Islet precursor cell (in vitro differentiated cells): ENCODE data around the gene RPL7A.

Experiments
- DNase-seq: peaks from one replicate; pipeline ENCODE4 v3.0.0-alpha.2; 2018

RPL7A gene

DNA sequence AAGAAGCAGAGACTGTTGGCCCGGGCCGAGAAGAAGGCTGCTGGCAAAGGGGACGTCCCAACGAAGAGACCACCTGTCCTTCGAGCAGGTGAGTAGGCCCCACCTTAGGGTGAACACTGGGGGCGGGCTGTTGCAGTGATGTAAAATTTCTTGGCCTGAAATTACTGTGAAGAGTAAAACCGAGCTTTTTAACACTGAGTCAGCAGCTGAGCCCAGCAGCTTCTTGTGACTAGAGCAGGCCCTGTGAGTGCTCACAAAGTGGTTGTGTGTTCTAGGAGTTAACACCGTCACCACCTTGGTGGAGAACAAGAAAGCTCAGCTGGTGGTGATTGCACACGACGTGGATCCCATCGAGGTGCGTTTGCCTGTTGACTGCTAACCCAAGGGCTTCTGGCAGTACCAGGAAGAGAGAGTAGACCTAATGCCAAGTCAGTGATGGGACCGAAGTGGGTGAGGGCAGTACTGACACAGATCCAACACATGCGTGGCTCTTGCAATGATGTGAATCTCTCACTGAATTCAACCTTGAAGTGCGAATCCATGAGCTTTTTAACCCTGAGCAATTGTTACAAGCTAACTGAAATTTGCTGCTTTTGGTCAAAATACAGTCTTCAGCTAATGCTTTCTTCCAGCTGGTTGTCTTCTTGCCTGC, 2.1 kb downstream of the RPL7A start:
- no peak for DNase-seq

- no peak for DNase-seq
Observed at GRCh38 chr9:133351526-133351907, 3.5 kb downstream of the RPL7A start.

DNA sequence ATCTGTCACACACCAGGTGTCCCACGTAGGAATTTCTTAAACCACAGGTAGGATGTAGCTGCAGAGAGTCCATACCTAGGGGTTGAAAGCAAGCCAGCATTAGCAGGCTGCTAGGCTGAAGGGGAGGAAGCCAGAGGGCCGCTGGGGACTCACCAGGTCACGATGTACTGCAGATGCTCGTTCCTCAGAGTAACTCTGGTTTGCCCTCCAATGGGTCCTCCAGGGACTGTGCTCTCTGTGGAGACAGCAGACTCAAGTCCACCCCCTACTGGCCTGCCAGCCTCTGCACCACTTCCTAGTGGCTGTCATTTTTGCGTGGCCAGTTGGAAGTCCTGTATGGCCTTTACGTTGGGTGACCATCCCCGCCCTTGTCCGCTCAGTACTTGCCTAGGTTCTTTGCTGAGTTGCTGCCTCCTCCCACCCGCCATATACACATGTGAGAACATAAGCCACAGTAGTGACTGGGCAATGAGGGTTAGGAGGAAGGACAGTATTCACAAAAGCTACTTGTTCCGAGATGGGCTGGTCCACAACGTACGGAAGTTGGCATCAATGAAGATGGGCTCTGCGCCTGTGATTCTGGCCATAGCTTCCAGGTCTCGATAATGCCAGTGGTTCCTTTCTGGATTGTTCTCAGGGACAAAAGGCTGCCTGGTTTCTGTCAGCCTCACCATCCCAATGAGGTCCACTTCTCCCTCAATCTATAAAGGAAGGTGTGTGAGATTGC, 4.1 kb downstream of the RPL7A start:
- peak; percentile 94 for DNase-seq

- DNase-seq = no peak
Observed at GRCh38 chr9:133352635-133353340, 4.8 kb downstream of the RPL7A start.

DNA sequence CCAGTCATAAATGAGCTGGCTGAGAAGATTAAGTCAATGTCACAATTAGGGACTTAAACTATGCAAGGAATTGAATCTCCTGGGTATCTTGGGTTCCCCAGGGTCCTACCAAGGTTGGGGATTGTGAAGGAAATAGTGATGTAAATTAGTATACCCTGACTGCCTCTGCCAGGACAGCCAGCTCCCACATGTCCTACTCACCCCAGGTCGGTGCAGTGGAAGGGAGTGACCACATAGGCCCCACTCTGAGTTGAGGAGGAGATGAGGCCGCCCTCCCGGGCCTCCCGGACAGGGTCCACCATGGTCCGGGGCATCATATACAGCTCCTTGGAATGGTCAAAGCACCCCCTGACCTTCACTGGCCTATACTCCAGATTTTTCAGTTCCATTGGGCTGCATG, 5.5 kb downstream of the RPL7A start:
- no peak for DNase-seq

DNA sequence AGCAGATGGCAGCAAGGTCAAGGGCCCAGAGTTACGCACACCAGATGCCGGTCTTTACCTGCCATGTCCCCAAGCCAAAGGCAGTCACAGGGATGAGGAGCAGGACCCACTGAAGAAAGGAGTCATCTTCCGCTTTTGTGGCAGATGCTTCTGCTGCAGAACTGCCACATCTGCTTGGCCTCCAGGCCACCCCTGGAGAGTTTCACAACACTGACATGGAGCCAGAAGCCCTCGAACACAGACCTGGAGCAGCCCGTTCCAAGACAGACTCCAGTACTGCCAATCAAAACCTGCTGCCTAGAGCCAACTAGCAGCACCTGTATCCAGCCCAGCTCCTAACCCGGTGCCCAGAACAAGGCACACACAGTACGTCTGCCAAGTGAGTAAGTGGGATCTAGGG, 6.7 kb downstream of the RPL7A start:
- no peak for DNase-seq

- DNase-seq = no peak
Observed at GRCh38 chr9:133355881-133356357, 7.9 kb downstream of the RPL7A start.

- peak; percentile 94 for DNase-seq
Observed at GRCh38 chr9:133356391-133357091, 8.5 kb downstream of the RPL7A start, which contains the start of the genes SURF1 and SURF2. Gene SURF1, minus strand, starts transcription at chr9:133356487. Its CDS starts 34 bp downstream, at chr9:133356453. Gene SURF2, plus strand, starts transcription at chr9:133356550. Its CDS starts 43 bp downstream, at chr9:133356593.

- DNase-seq = no peak
Observed at GRCh38 chr9:133357656-133358055, 9.6 kb downstream of the RPL7A start.

- peak; percentile 69 for DNase-seq
Observed at GRCh38 chr9:133359399-133360175, 11.6 kb downstream of the RPL7A start.

- DNase-seq = no peak
Observed at GRCh38 chr9:133360400-133361393, 12.7 kb downstream of the RPL7A start.

DNA sequence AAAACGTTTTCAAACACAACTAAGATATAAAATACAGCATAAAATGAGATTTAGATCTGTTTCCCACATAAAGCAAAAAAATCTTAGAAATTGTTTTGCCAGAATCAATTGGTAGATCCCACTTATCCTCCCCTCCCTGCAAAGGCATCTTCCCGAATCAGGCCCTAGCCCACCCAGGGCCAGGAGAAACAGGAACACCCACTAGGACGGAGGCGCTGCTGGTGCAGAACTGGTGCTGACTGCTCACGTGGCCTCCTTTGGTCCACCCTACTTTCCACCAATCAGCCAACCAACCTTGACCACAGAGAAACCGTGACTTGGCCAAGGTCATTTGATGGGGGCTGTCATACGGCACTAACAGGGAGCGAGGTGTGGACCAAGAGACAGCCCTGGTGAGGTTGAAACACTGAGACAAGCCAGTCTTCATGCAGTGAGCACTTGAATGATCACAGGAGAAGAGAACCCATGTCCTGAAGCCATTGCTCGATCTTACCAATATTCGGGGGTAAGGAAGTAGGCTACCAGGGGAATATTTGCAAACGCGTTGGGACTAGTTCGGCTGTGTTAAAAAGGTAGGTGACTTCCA, 13.6 kb downstream of the RPL7A start:
- DNase-seq = no peak

GRCh38 chr9:133362359-133363044, 14.5 kb downstream of the RPL7A start:
- no peak for DNase-seq

DNA sequence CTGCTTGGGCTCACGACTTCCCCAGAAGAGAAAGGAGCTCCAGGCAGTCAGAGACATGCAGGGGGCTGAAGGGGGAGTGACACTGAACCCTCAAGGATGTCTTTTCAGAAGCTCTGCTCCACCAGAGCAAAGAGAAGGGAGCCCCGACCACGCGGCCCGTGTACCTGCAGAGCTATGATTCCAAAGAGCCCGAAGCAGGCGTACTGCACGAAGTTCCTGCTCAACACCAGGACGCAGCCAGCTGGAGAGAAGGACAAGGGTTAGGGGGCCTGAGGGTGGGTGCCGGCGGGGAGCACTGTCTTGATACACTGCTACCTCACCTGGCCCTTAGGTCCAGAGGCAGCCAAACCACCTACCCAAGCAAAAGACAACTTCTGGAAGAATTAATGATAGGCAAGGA, 18.4 kb downstream of the RPL7A start:
- DNase-seq = no peak

GRCh38 chr9:133367221-133367620, 19.2 kb downstream of the RPL7A start:
- DNase-seq = no peak

GRCh38 chr9:133367778-133368177, 19.8 kb downstream of the RPL7A start:
- DNase-seq = no peak

- DNase-seq = no peak
Observed at GRCh38 chr9:133368249-133368881, 20.3 kb downstream of the RPL7A start.

DNA sequence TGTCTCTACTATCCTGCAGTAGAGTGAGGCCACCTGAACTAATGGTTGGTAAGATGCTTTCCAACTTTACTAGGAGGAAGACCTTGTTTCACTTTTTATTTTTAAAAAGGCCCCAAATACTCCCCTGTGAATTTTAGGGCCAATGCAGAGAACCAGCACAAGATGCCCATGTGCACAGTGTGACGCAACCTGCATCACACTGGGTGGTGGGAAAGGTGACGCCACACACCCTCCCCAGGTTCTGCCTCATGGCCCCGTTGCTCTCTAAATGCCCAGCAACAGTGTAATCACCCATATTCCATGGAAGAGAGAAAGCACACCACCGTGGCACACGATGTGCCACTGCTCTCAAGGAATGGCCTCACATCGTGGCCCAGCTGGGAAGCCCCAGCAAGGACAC, 21.4 kb downstream of the RPL7A start:
- no peak for DNase-seq

DNA sequence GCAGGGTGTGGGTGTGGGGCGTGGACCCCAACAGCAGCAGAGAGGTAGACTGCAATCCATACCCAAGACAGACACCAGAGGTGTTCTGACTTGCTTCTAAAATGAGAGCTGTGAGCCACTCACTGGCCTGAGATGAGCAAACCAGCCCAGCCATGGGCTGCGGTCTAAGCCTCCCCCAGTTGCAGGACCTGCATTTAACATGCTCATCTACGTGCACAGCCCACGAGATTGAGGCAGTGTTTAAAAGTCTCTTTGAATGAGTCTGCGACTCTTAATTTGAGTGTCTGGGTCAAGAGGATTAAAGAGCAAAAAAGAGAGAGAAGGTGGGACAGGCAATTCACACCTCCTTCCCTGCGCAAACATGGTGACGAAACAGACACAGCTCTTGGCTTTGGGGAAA, 21.9 kb downstream of the RPL7A start:
- DNase-seq = no peak
